Left cardiac atrium (tissue), 2 donors: ENCODE data around the gene GOLGA1. TPM values are rescaled to one million over a fixed set of nuclear protein-coding genes. Genes with fewer than 3 reads are reported as not detected.

Experiments used
- total RNA-seq, 2 donors: library from RNA; stranded (reverse); fragmentation: NEBNext Ultra II Directional; extraction: Animal tissue kit (Norgen Biotek cat#: 25700); gene quantifications; one replicate each; pipeline ENCODE4 v1.2.1, GENCODE V29; 2021
- donor health status: DM: no; HTN: yes; CAD: no; lungs with severe emphysema.
- donor health status: DM: yes; HTN: yes; CAD: no.

GOLGA1 gene
- total RNA-seq, 2 donors from 2014 or later: 17.8 to 18.9 TPM

Other genes with a start within 250 kb of the GOLGA1 start
- 1 to 10 TPM; 1.2 to 1.3 TPM for gene NR6A1, start 169.8 kb downstream of the GOLGA1 start, total RNA-seq
- gene OLFML2A, start 163.9 kb downstream of the GOLGA1 start, total RNA-seq: 10 to 100 TPM; 19.4 to 24.6 TPM
- gene WDR38, start 87.6 kb downstream of the GOLGA1 start, total RNA-seq: not detected
- 100 to 1,000 TPM; 814 to 826 TPM for gene RPL35, start 79.1 kb downstream of the GOLGA1 start, total RNA-seq
- gene ARPC5L, start 79.0 kb downstream of the GOLGA1 start, total RNA-seq: 10 to 100 TPM; 31.3 to 41.6 TPM
- gene SCAI, start 202.4 kb upstream of the GOLGA1 start, total RNA-seq: 1 to 10 TPM; 5.6 to 5.8 TPM
- 10 to 100 TPM; 34.0 to 38.9 TPM for gene PPP6C, start 248.7 kb upstream of the GOLGA1 start, total RNA-seq